HG03521 (cell line): ENCODE measurements around the gene SLC7A5.
"Not testable (repeated sequence)": the region's sequence is repeated elsewhere in the genome, so short reads cannot be mapped to it uniquely, and the experiment has no call there.

Experiments
- ATAC-seq: cut with Tn5 transposase; IDR thresholded peaks from one replicate; pipeline ENCODE4 v1.9.1; 2021; ENCODE audit warnings: mild to moderate bottlenecking, moderate library complexity; ENCODE audit not compliant: unreplicated experiment

SLC7A5 gene

DNA sequence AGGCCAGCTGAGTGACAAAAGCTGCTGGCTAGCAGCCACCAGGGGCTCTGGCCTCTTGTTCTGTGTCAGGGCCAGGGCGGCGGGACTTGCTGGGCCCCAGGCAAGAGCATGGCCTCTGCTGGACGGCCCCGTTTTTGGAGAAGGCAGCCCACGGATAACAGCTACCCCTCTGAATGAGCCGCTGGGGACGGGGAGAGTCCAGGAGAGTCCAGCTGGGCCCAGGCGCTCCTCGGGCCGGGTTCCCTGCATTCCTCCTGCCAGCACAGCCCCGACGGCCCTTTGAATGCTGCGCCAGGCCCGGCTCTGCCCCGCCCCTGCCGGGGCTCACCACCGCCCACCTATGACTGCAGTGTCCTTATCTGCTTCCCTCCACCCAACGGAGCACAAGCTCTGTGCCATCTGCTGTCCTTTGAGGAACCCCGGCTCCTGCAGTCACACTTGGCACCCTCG, 33.4 kb downstream of the SLC7A5 start:
- ATAC-seq: no peak

DNA sequence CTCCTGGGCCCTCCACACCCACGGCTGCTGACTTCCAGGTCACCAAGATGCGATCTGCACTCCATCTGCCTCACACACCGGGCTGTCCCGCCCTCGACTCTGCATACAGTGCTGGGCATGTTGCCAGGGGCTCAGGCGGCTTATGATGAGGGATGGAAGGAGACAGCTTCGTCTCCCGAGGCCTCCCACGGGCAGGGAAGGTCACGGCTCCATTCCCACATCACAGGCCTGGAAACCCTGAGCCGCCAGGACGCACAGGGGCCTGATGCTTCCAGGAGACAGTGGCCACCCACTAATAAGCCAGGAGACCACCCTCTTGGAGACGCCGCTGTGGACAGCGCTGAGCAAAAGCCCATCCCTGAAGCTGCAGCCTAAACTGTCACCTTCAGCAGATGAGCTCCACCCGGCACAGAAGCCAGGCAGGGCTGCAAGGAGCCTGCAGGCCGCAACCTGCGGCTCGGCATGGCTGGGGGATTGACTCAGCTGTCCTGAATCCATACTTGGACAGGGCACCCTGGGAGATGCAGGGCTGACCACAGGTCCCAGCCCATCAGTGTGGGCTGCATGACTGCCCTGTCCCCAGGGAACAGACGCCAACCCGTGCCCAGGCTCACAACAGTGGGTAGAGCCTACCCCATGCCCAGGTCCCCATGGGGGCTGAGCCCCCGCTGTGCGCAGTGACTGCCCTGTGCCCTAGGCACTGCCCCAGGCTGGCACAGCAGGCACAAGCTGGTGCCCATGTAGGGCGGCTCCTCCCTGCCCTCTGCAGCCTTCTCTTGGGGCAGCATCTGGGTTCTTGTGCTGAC, 34.4 kb downstream of the SLC7A5 start:
- ATAC-seq: no peak

- ATAC-seq: no peak
These were observed 35.2 kb downstream of the SLC7A5 start for GRCh38 chr16:87834005-87834667.

DNA sequence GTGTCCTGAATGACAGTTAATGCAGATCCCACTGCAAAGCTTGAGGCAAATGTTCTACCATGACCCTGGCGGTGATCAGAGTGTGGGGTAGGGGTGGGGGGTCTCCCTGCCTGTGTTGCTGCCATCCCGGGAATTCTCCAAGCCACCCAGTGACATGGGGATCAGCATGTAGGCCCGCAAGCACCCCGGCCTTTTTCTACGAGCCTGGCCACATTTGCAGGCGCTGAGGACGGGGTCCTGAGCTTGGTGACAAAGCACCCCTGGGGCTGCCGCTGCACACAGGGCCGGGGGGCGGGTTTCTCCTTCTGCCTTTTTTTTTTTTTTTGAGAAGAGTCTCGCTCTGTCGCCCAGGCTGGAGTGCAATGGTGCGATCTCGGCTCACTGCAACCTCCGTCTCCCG, 35.8 kb downstream of the SLC7A5 start:
- no peak for ATAC-seq

DNA sequence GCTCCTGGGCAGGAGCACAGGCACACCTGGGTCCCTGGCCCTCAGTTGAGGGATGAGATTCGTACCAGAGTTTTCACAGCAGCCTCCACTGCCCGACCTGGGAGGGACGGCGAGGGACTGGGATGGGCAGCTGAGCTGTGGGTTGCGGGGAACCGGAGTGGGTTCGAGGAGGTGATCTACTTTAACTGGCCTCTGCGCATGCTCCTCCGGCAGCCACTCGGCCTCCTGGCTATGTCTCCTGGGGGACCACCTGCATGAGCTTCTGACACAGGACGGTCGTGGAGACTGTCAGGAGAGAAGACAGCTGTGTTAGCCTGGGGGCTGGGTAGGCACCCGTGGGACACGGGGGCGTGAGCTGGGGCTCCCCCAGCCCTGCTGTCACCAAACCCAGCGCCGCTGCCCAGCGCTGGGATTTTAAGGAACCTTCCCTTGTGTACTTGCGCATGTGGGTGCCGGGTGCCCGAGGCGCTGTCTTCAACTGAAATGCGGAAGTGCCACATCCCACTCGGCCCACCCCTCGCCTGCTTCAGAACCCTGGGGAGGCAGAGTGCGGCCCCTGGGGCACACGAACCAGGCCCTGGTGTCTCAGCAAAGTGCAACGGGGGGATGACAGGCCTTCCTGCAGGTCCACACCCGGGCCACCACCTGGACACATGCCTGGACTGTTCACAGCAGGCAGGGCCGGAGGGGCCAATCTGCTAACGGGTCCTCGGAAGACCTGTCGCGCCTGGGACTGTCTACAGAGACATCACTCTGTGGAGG, 36.4 kb downstream of the SLC7A5 start:
- no peak for ATAC-seq

- ATAC-seq: no peak
These were observed 37.2 kb downstream of the SLC7A5 start for GRCh38 chr16:87832137-87832527.

GRCh38 chr16:87831421-87832136, 37.7 kb downstream of the SLC7A5 start:
- no peak for ATAC-seq

DNA sequence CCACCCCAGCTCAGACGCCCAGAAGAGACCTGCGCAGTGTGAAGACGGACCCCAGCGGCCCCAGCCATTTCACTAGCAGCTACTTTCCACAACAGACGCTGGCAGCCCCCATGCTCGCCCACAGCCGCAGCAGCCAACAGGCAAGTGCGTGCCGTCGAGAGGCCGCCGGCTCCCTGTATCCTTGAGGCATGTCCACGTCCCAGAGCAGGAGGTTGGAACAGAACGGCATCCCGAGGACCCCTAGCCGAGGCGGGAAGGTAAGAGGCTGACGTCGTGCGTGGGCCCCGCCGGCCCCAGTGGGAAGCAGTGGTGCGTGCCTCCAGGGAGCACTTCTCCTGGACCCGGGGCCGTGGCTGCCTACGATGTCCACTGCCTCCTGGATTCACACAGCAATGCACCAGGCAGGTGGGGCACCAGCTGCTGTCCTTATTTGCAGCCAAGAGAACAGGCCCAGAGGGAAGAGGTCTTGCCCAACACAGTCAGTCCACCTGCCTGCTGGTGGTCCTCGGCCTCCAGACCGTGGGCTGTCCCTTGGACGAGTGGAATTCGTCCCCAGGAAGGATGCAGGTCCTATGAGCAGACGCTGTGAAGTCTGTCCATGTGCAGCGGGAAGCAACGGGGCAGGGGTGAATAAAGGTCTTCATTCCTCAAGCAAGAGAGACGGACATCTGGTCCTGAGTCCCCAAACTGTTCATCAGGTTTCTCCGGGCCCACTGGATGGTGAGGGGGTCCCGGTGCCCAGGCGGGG, 38.5 kb downstream of the SLC7A5 start:
- ATAC-seq: no peak

DNA sequence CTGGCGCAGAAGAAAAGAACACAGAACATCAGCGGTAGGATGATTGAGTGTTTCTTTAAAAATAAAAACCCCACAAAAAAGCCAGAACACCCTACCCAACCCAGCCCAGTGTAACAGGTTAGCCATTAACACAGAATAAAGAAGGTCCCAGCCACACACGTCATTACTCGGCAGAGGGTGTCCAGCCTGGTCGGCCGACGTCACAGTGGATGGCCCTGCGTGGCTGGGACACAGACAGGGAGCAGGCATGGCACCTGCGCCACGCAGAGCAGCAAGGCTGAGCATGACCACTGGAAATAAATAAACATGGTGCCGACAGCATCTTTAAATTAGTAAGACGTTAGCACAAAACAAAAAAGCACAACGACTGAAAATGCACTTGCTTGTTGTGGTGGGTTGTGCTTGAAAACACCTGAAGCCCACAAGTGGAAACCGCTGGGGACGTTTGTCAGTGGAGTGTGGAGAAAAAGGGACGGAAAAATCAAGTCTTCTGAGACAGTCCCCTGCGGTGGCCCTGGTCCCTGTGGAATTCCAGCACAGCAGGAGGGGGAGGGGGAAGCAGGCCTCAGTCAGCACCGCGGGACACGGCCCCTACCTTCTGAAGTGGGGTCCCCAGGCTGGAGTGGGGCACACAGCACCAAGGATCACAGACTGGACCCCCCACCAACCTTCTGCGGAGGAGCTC, 39.2 kb downstream of the SLC7A5 start:
- ATAC-seq: no peak

DNA sequence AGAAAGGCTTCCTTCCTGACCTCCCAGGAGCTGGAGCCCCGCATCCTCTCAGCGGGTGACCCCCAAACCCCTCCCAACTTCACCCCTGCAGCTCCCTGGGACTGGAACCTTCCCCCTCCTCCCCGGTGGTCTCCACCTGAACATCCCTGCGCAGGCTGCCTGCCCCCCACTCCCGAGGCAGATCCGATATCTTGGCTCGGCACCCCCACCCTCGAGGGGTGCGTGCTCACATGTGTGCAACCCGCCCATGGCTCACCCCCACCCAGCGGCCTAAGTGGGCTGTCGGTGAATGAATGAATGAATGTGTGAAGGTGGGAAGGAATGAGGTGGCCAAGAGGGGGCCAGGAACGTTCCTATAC, 39.7 kb downstream of the SLC7A5 start:
- no peak for ATAC-seq

DNA sequence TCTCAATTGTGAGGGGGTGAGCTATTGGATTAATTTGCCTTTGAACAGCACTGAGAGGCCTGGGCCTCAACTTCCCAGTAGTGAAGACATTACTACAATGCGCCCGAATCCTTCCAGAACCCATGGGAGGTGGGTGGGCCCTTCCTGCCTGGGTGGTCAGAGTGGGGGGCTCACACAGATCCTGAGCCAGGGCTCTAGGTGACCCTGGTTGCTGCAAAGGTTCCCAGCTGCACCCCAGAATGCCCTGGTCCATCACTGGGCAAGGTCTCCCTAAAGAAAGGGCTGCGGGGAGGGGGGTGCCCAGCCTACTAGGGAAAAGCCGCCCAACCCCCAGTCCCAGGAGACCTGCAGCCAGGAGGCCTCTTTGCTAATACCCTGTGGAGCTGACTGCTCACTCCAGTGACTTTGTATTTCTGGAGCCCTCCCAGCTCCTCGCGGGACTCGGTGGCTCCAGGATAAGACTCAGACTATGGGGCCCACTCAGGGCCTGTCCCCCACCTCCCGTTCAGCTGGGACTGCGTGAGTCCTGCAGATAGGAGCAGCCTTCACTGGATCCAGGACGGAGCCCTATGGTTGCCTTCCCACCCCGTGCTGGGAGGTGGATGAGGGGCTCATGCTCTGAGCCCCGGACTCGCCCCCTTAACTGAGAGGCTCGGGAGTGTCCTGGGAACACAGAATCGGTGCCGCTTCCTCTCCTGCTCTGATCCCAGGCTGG, 40.2 kb downstream of the SLC7A5 start:
- ATAC-seq: no peak

DNA sequence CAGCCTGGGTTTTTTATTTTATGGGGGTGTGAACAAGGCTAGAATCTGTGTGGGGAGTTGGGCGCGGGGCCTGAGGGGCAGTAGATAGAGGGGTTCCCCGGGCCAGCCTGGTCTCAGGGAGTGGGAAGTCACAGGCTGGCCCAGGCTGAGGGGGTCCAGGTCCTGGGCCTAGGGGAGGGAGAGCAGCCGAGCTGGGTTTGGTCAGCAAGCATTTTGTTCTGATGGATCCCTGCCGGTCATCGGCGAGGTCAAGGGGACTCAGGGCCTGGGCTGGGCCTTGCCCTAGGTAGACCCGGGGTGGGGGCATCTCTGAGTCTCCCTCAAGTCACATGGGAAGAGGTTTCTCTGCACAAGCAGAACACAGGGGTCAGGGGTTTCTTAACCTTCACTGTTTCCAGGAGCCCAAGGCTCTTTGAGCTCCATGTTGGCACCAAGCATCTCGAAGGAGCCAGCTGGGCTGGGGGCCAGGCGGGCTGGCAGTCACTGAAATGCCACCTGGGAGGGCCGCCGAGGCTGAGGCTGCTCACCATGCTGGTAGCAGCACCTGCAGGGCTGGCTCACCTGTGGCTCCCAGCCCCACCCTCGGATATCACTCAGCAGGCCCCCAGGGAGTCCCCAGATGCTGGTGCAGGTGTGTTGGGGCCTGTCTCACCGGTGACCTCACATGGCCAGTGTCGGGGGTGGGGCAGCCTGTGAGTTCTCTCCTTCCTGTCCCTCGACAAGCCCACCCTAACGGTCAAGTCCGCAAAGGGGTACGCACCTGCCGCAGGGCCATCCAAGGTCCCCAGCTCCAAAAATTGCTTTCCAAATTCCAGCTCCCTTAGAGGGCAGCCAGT, 41.0 kb downstream of the SLC7A5 start:
- ATAC-seq: no peak

- not testable (repeated sequence) for ATAC-seq
These were observed 41.8 kb downstream of the SLC7A5 start for GRCh38 chr16:87827588-87827915.

- ATAC-seq: no peak
These were observed 42.3 kb downstream of the SLC7A5 start for GRCh38 chr16:87826798-87827587.

GRCh38 chr16:87826407-87826797, 42.9 kb downstream of the SLC7A5 start:
- not testable (repeated sequence) for ATAC-seq

DNA sequence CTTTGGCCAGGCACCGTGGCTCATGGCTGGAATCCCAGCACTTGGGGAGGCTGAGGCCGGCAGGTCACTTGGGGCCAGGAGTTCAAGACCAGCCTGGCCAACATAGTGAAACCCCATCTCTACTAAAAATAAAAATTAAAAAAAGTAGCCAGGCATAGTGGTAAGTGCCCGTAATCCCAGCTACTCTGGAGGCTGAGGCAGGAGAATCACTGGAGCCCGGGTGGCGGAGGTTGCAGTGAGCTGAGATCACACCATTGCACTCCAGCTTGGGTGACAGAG, 43.5 kb downstream of the SLC7A5 start:
- ATAC-seq: not testable (repeated sequence)

DNA sequence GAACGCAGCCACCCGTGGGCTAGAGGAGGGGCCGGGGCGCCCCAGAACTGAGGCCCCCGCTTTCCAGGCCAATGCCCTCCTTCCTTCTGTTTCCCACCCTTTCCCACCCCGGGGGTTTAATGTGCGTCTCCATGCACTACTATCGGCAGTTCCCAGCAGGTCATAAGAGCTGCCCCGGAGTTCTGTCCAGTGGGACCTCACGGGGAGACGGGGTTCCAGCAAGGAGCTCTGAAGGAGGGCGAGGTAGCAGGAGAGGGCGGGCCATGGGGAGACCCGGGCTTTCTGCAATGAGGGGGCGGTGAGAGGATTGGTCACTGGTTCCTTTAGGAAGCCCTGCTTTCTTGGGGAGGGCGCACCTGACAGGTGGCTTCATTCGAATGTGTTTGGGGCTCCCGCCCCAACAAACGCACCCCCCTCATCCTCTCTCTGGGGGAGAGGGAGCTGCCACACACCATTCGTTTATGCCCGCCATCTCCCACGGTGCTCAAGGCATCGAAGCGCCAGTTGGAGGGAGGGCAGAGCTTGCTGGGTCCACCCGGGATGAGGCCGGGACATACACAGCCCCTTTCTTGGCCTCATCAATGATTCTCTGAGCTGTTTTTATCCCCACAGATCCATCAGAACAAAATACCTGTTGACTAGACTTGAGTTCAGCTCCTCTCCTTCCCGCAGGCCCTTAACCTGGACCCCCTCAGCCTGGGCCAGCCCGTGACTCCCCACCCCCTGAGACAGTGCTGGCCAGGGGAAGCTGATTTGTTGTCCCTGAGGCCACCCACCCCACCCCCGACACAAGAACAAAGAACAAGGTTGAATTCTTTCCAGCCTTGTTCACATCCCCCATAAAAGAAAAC, 44.1 kb downstream of the SLC7A5 start:
- ATAC-seq: no peak
